Measurements from ENCODE around the gene SULT1E1. TPM values are rescaled to one million over a fixed set of nuclear protein-coding genes. Genes with fewer than 3 reads are reported as not detected.

Gene SULT1E1
- total RNA-seq, 1 donor from 2014 or later: 1.1 TPM

DNA sequence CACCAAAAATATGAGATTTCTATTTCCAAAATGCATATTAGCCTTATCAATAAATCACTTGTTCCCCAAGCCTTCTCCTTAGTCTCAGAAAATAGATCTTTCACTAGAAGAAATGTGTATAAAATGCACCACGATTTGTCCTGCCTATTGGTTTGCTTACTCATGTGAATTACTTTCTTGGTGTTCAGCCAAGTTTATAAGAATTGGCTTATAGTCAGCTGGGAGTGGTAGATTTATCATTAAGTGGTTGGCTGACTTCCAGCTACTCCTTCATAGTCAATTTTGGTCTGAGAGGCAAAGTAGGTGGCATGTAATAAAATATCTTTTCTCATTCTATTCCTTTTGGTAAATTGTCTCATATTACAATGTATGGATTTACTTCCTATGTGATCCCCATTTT is 1.3 kb downstream of the SULT1E1 start:
- FAIRE-seq: no peak
- TF ChIP-seq, protein P1, sequence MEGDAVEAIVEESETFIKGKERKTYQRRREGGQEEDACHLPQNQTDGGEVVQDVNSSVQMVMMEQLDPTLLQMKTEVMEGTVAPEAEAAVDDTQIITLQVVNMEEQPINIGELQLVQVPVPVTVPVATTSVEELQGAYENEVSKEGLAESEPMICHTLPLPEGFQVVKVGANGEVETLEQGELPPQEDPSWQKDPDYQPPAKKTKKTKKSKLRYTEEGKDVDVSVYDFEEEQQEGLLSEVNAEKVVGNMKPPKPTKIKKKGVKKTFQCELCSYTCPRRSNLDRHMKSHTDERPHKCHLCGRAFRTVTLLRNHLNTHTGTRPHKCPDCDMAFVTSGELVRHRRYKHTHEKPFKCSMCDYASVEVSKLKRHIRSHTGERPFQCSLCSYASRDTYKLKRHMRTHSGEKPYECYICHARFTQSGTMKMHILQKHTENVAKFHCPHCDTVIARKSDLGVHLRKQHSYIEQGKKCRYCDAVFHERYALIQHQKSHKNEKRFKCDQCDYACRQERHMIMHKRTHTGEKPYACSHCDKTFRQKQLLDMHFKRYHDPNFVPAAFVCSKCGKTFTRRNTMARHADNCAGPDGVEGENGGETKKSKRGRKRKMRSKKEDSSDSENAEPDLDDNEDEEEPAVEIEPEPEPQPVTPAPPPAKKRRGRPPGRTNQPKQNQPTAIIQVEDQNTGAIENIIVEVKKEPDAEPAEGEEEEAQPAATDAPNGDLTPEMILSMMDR (IDR thresholded peaks at IDR 0.05; ENCODE audit: insufficient read depth, low read length, severe bottlenecking): no peak
- peak overlapping the region; percentile 1 for H3K4me3 ChIP-seq (ENCODE audit: low read depth, low read length)
- no peaks in the 10 kb centered on the region for H3K36me3 ChIP-seq (ENCODE audit: control insufficient read depth, insufficient read depth, low read length)
- H3K27me3 ChIP-seq (ENCODE audit: control insufficient read depth, insufficient read depth, low read length): no peaks in the 10 kb centered on the region
- DNase-seq (ENCODE audit: low read depth): peak; percentile 92

DNA sequence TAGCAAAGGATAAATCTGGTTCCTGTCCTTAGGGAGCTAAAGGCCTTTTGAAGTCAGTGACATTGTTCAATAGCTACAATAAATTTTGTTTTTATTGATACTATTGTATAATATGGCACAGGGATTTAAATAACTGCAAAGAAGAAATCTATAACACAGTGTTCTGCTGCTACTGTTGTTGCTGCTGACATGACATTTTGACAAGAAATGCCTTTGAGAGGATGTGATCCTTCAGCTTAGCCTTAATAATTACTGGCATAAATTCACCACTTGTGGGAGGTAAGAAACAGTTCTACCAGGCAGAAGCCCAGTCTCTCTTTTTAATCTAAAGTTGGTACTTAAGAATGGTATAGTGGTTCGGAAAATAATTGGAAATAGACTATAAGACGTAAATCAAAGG is 4.1 kb downstream of the SULT1E1 start:
- DNase-seq (ENCODE audit: low read depth): no peak
- Histone ChIP-seq H3K36me3 (ENCODE audit: control insufficient read depth, insufficient read depth, low read length) (no peaks in the 10 kb centered on the region), H3K4me3 (ENCODE audit: low read depth, low read length) (no peak overlapping the region), H3K27me3 (ENCODE audit: control insufficient read depth, insufficient read depth, low read length) (no peaks in the 10 kb centered on the region)
- FAIRE-seq: no peak
- TF ChIP-seq, protein P1 (IDR thresholded peaks at IDR 0.05; ENCODE audit: insufficient read depth, low read length, severe bottlenecking): no peak

DNA sequence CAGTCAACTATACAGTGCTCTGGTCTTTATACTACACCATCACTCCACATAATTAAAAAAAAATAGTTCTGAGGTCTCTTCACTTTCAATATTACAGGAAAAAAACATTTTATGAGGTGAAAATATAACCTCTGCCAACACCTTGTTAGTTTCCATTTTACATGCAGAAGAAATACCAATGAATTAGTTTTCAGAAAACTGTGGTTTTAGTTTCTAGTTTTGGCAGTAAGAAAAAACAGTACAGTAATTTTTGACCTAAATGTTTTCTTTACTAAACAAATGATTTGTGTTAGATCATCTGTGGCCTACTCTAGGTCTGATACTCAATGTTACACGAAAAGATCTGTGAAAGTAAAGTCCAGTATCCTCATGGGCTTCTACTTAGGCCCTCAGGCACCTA is 10.0 kb downstream of the SULT1E1 start:
- Histone ChIP-seq H3K4me3 (ENCODE audit: low read depth, low read length) (no peak overlapping the region), H3K27me3 (ENCODE audit: control insufficient read depth, insufficient read depth, low read length) (no peaks in the 10 kb centered on the region), H3K36me3 (ENCODE audit: control insufficient read depth, insufficient read depth, low read length) (no peaks in the 10 kb centered on the region)
- FAIRE-seq: no peak
- TF ChIP-seq, protein P1 (IDR thresholded peaks at IDR 0.05; ENCODE audit: insufficient read depth, low read length, severe bottlenecking): no peak
- DNase-seq (ENCODE audit: low read depth): no peak

DNA sequence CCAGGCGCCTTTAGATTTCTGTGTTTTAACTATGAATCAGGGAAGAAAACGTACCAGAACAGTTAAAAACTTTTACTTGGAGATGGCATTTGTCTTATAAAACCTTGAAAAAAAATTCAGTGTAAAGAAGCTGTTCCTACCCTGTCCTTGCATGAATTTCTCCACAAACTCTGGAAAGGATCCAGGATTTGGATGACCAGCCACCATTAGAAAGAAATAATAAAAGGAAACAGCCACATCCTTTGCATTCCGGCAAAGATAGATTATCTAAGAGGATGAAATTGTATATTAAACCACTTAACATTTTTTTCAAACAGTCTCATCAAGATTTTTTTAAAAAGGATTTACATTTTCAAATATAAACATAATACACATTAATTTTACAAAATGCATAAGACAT is 10.6 kb downstream of the SULT1E1 start:
- TF ChIP-seq, protein P1 (IDR thresholded peaks at IDR 0.05; ENCODE audit: insufficient read depth, low read length, severe bottlenecking): no peak
- Histone ChIP-seq H3K27me3 (ENCODE audit: control insufficient read depth, insufficient read depth, low read length) (no peaks in the 10 kb centered on the region), H3K36me3 (ENCODE audit: control insufficient read depth, insufficient read depth, low read length) (no peaks in the 10 kb centered on the region), H3K4me3 (ENCODE audit: low read depth, low read length) (no peak overlapping the region)
- FAIRE-seq (no peak), DNase-seq (ENCODE audit: low read depth) (no peak)

DNA sequence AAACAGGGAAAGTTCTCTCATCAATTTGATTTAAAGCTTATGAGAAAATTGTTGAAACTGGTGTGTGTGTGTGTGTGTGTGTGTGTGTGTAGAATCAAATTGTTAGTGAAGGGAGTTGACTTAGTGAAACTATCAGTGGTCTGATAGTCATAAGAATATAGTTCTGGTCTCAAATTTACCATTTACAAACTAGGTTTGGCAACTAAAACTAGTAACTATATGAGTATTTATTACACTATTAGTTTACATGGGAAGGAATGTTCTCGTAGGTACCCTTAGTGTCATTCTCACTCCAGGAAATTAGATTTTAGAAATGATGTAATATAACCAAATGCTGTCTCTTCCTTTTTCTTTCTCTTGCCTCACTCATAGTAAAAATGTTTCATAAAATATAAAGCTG is 11.9 kb downstream of the SULT1E1 start:
- Histone ChIP-seq H3K4me3 (ENCODE audit: low read depth, low read length) (no peak overlapping the region), H3K36me3 (ENCODE audit: control insufficient read depth, insufficient read depth, low read length) (no peaks in the 10 kb centered on the region), H3K27me3 (ENCODE audit: control insufficient read depth, insufficient read depth, low read length) (no peaks in the 10 kb centered on the region)
- TF ChIP-seq, protein P1 (IDR thresholded peaks at IDR 0.05; ENCODE audit: insufficient read depth, low read length, severe bottlenecking): no peak
- DNase-seq (ENCODE audit: low read depth) (no peak), FAIRE-seq (no peak)

DNA sequence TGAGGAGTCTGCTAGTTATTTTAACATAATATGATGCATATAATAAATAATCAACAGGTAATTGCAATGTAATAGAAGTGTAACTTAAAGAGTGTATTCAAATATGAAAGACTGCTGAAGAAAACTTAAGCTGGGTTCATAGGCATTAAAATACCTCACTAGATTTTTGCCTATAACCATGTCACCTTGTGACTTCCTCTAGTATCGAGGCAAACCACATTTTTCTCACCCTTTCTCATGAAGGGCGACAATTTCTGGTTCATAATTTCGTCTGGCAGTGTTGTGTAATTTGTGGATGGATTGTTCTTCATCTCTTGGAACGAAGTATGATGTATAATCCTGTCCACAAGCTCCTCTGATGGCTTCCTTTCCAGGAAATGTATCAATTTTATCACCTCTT is 16.0 kb downstream of the SULT1E1 start:
- TF ChIP-seq, protein P1 (IDR thresholded peaks at IDR 0.05; ENCODE audit: insufficient read depth, low read length, severe bottlenecking): no peak
- H3K4me3 ChIP-seq (ENCODE audit: low read depth, low read length): no peak overlapping the region
- no peaks in the 10 kb centered on the region for H3K36me3 ChIP-seq (ENCODE audit: control insufficient read depth, insufficient read depth, low read length)
- H3K27me3 ChIP-seq (ENCODE audit: control insufficient read depth, insufficient read depth, low read length): no peaks in the 10 kb centered on the region
- DNase-seq (ENCODE audit: low read depth): no peak
- FAIRE-seq: no peak

Data from bronchial epithelial cell (primary cell).